Bronchial epithelial cell (primary cell): Measurements from ENCODE around the gene CYP4X1. TPM values are rescaled to one million over a fixed set of nuclear protein-coding genes. Genes with fewer than 3 reads are reported as not detected.
A peak's percentile ranks its signal among the peaks of the same experiment; 100 is the strongest.
"Not testable (repeated sequence)": the region's sequence is repeated elsewhere in the genome, so short reads cannot be mapped to it uniquely, and the experiment has no call there.

Source experiments
- DNase-seq: peaks from one replicate; pipeline ENCODE4 v3.0.0-alpha.2; 2010; ENCODE audit warnings: low read depth
- FAIRE-seq: peaks from 2 replicates; lab custom pipeline; 2011; peaks lifted over from hg19 to GRCh38; lab: Jason Lieb, UNC
- H3K27me3 ChIP-seq: 2 replicates; pipeline ENCODE4 v1.5.1; 2011; ENCODE audit warnings: low read length; ENCODE audit not compliant: control insufficient read depth, insufficient read depth
- H3K36me3 ChIP-seq: 2 replicates; pipeline ENCODE4 v1.5.1; 2011; ENCODE audit warnings: low read length; ENCODE audit not compliant: control insufficient read depth, insufficient read depth
- H3K4me3 ChIP-seq: 2 replicates; pipeline ENCODE4 v1.5.1; 2011; ENCODE audit warnings: mild to moderate bottlenecking, low read depth, low read length, control low read depth
- CTCF ChIP-seq: IDR thresholded peaks from 2 replicates; pipeline ENCODE4 v1.5.1; 2011; ENCODE audit warnings: mild to moderate bottlenecking, moderate library complexity, low read length, control low read depth, inconsistent platforms; ENCODE audit not compliant: insufficient read depth, severe bottlenecking
- total RNA-seq: library from RNA; depleted of rRNA; stranded (reverse); fragments of >200 nt; gene quantifications from 2 replicates; pipeline ENCODE4 v1.2.1, GENCODE V29; 2014

CYP4X1 gene
- total RNA-seq, 1 donor from 2014 or later: under 0.01 TPM

GRCh38 chr1:46996659-46997281, 26.7 kb upstream of the CYP4X1 start:
- H3K4me3 ChIP-seq: no peak overlapping the region
- no peaks in the 10 kb centered on the region for H3K36me3 ChIP-seq
- no peak for TF ChIP-seq CTCF
- FAIRE-seq: peak; percentile 36
- no peaks in the 10 kb centered on the region for H3K27me3 ChIP-seq
- DNase-seq: peak; percentile 61

DNA sequence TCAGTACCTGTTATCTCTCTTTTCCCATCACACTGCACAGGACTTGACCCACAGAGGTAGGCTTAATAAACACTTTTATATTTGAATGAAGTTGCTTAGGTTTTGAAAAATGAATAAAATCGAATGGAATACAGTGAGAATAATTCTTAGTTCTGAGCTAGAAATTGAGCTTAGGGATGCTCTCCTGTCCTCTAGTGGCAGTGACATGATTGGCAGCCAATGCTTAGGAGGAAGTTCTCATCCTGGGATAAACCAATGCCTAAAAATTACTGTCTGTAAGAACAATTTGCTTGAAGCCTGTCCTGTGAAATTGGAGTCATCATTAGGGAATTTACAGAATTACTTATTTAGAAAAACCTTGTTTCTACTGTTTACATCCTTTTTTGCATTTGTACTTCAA, 21.3 kb upstream of the CYP4X1 start:
- DNase-seq (no peak), FAIRE-seq (no peak)
- TF ChIP-seq CTCF: peak; percentile 53
- no peaks in the 10 kb centered on the region for H3K27me3 ChIP-seq
- H3K4me3 ChIP-seq: no peak overlapping the region
- H3K36me3 ChIP-seq: no peaks in the 10 kb centered on the region

- Histone ChIP-seq H3K36me3 (no peaks in the 10 kb centered on the region), H3K4me3 (peak overlapping the region; percentile 1), H3K27me3 (no peaks in the 10 kb centered on the region)
- FAIRE-seq (no peak), DNase-seq (no peak)
- TF ChIP-seq CTCF: no peak
These were observed 19.5 kb upstream of the CYP4X1 start for GRCh38 chr1:47003896-47004403.

- not testable (repeated sequence) for DNase-seq, H3K4me3 ChIP-seq, FAIRE-seq, H3K36me3 ChIP-seq, H3K27me3 ChIP-seq
These were observed 17.0 kb upstream of the CYP4X1 start for GRCh38 chr1:47006437-47006836.

DNA sequence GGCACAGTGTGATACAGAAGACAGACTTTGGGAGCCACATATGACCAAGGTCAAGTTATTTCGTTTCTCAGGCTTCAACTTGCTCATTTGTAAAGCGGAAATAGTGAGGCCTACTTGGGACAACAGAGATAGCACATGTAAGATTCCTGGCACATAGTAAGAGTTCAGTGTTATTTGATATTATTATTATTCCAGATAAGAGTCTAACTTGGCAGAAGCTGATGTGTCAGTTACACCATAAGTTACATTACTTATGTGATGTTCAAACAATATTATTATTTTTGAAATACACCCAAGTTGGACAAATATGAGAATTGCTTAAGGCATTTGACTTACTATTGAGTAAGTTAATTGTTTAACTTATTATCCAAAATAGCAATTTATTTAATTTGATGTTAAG, 10.2 kb upstream of the CYP4X1 start:
- FAIRE-seq (no peak), DNase-seq (peak; percentile 18)
- Histone ChIP-seq H3K4me3 (no peak overlapping the region), H3K27me3 (no peaks in the 10 kb centered on the region), H3K36me3 (no peaks in the 10 kb centered on the region)
- TF ChIP-seq CTCF: no peak

DNA sequence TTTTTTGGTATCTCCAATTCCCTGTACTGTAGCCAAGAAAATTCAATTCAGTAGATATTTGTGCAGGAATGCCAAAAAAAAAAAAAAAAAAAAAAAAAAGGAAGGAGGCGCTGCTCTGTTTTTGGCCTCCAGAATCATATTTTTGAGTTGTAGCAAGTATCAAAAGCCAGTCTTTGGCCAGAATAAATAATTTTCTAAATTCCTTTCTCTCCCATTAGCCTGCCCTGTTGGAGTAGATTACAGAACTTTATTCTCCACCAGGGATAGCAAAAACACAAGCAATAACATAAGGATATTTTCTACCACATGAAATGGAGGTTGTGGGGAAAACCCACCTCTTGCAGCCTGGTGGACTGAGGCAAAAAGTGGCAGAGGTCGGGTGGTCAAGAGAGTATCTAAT, 2.4 kb upstream of the CYP4X1 start:
- peaks cover 2% of the 10 kb centered on the region for H3K27me3 ChIP-seq
- no peak for FAIRE-seq
- no peak for TF ChIP-seq CTCF
- DNase-seq: no peak
- no peaks in the 10 kb centered on the region for H3K36me3 ChIP-seq
- H3K4me3 ChIP-seq: no peak overlapping the region
